GM12864 (cell line): ENCODE measurements around the gene FMNL2.
A peak's percentile ranks its signal among the peaks of the same experiment; 100 is the strongest.

ENCODE experiments used
- DNase-seq: peaks from one replicate; pipeline ENCODE4 v3.0.0-alpha.2; 2011; ENCODE audit warnings: low read depth
- H3K4me3 ChIP-seq: 2 replicates; pipeline ENCODE4 v1.5.1; 2011; ENCODE audit warnings: mild to moderate bottlenecking, low read depth, low read length, control low read depth
- TF ChIP-seq, protein P1 (sequence below): IDR thresholded peaks from 2 replicates; pipeline ENCODE4 v1.5.1; 2011; ENCODE audit warnings: low read depth, mild to moderate bottlenecking, moderate library complexity, low read length, control low read depth, inconsistent platforms; ENCODE audit errors: missing control alignments

FMNL2 gene

DNA sequence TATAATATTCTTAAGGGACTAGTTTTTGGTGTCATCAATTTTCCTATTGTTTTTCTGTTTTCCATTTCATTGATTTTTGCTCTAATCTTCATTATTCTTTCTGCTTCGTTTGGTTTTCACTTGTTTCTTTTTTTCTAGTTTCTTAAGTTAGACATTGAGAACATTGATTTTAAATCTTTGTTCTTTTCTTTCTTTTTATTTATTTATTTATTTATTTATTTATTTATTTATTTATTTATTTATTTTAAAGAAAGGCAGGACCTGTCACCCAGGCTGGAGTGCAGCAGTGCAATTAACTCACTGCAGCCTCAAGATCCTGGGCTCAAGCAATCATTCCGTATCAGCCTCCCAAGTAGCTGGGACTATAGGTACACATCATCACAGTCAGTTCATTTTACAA is 7.0 kb upstream of the FMNL2 start:
- no peak overlapping the region for H3K4me3 ChIP-seq
- DNase-seq: no peak
- TF ChIP-seq, protein P1, sequence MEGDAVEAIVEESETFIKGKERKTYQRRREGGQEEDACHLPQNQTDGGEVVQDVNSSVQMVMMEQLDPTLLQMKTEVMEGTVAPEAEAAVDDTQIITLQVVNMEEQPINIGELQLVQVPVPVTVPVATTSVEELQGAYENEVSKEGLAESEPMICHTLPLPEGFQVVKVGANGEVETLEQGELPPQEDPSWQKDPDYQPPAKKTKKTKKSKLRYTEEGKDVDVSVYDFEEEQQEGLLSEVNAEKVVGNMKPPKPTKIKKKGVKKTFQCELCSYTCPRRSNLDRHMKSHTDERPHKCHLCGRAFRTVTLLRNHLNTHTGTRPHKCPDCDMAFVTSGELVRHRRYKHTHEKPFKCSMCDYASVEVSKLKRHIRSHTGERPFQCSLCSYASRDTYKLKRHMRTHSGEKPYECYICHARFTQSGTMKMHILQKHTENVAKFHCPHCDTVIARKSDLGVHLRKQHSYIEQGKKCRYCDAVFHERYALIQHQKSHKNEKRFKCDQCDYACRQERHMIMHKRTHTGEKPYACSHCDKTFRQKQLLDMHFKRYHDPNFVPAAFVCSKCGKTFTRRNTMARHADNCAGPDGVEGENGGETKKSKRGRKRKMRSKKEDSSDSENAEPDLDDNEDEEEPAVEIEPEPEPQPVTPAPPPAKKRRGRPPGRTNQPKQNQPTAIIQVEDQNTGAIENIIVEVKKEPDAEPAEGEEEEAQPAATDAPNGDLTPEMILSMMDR: no peak

GRCh38 chr2:152330235-152330866 is 4.6 kb upstream of the FMNL2 start:
- H3K4me3 ChIP-seq: no peak overlapping the region
- TF ChIP-seq, protein P1: no peak
- no peak for DNase-seq

DNA sequence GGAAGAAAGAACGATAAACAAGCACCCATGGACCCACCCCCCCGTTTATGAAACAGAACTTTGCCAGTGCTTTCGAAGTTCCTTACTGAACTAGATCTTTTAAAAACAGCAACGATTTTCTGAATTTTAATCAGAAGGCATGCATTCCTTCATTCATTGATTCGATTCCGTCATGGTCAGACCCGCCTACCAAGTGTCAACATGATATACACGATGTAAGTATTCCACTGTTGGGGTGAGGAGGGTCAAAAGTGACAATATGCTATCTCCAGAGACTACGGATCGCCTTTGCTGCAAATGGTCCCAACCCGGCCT is 316 bp upstream of the FMNL2 start:
- peak overlapping the region; percentile 93 for H3K4me3 ChIP-seq
- TF ChIP-seq, protein P1: no peak
- no peak for DNase-seq

GRCh38 chr2:152335726-152336118 is 748 bp downstream of the FMNL2 start:
- H3K4me3 ChIP-seq: peak overlapping the region; percentile 93
- TF ChIP-seq, protein P1: peak; percentile 7
- no peak for DNase-seq

GRCh38 chr2:152336119-152336853 is 1.3 kb downstream of the FMNL2 start:
- DNase-seq: no peak

GRCh38 chr2:152336854-152337510 is 2.0 kb downstream of the FMNL2 start:
- no peak for DNase-seq
- TF ChIP-seq, protein P1: no peak
- peak overlapping the region; percentile 93; the same call in 1 of the 2 replicates for H3K4me3 ChIP-seq

More at GRCh38 chr2:152336119-152336853, 1.3 kb downstream of the FMNL2 start:
- TF ChIP-seq, protein P1: no peak
- H3K4me3 ChIP-seq: peak overlapping the region; percentile 93
